OCI-LY1 (cell line): ENCODE data around the gene PTH2R.
"Not testable (repeated sequence)": the region's sequence is repeated elsewhere in the genome, so short reads cannot be mapped to it uniquely, and the experiment has no call there.

Experiments used
- H2AFZ ChIP-seq: fragments of 200-600 bp; sonication (generic), shearing (Covaris generic); 2 replicates; pipeline ENCODE4 v1.6.0; 2014; ENCODE audit warnings: antibody characterized with exemption, mild to moderate bottlenecking, low read length
- H3F3A ChIP-seq: fragments of 200-600 bp; sonication (generic), shearing (Covaris generic); 2 replicates; pipeline ENCODE4 v1.6.0; 2014; ENCODE audit warnings: mild to moderate bottlenecking, antibody characterized with exemption, low read length, moderate library complexity; ENCODE audit not compliant: insufficient read depth
- H3K27ac ChIP-seq: fragments of 200-600 bp; sonication (generic); 2 replicates; pipeline ENCODE4 v1.5.1; 2014; ENCODE audit warnings: low read length, mixed run types, mild to moderate bottlenecking, low read depth; ENCODE audit not compliant: poor library complexity, severe bottlenecking
- H3K27me3 ChIP-seq: fragments of 200-600 bp; sonication (generic); 2 replicates; pipeline ENCODE4 v1.6.0; 2014; ENCODE audit warnings: antibody characterized with exemption, mild to moderate bottlenecking, low read length, moderate library complexity; ENCODE audit not compliant: insufficient read depth
- H3K36me3 ChIP-seq: fragments of 200-600 bp; sonication (generic); 2 replicates; pipeline ENCODE4 v1.6.1; 2014; ENCODE audit warnings: mild to moderate bottlenecking, antibody characterized with exemption, low read length, moderate library complexity, mixed read lengths; ENCODE audit not compliant: insufficient read depth
- H3K4me1 ChIP-seq: fragments of 200-600 bp; sonication (generic); 2 replicates; pipeline ENCODE4 v1.5.1; 2014; ENCODE audit warnings: mild to moderate bottlenecking, low read length, moderate library complexity; ENCODE audit not compliant: insufficient read depth, severe bottlenecking
- H3K4me2 ChIP-seq: fragments of 200-600 bp; sonication (generic), shearing (Covaris generic); 2 replicates; pipeline ENCODE4 v1.6.1; 2014; ENCODE audit warnings: low read length
- H3K4me3 ChIP-seq: fragments of 200-600 bp; sonication (generic); 2 replicates; pipeline ENCODE4 v1.5.1; 2014; ENCODE audit warnings: low read length, low read depth, mild to moderate bottlenecking, mixed read lengths; ENCODE audit not compliant: poor library complexity, severe bottlenecking
- H3K79me2 ChIP-seq: fragments of 200-600 bp; shearing (Covaris generic); 2 replicates; pipeline ENCODE4 v1.6.1; 2016; ENCODE audit warnings: mixed run types, low read length, mixed read lengths; ENCODE audit not compliant: insufficient read depth
- H3K9ac ChIP-seq: fragments of 200-600 bp; sonication (generic), shearing (Covaris generic); 2 replicates; pipeline ENCODE4 v1.6.1; 2014; ENCODE audit warnings: mild to moderate bottlenecking, low read length, mixed read lengths
- H3K9me2 ChIP-seq: fragments of 200-600 bp; sonication (generic), shearing (Covaris generic); 2 replicates; pipeline ENCODE4 v1.6.1; 2014; ENCODE audit warnings: low read depth, mild to moderate bottlenecking, low read length, mixed read lengths
- H3K9me3 ChIP-seq: fragments of 200-600 bp; shearing (Covaris generic); 2 replicates; pipeline ENCODE4 v1.6.1; 2014; ENCODE audit warnings: low read length, mixed read lengths
- H4K20me1 ChIP-seq: fragments of 200-600 bp; sonication (generic), shearing (Covaris generic); 2 replicates; pipeline ENCODE4 v1.6.0; 2016; ENCODE audit warnings: mild to moderate bottlenecking, low read length; ENCODE audit not compliant: insufficient read depth
- CTCF ChIP-seq: fragments of 200-600 bp; sonication (generic), shearing (Covaris generic); IDR thresholded peaks from 2 replicates; pipeline ENCODE4 v1.5.1; 2017; ENCODE audit warnings: mild to moderate bottlenecking, antibody characterized with exemption, low read length, moderate library complexity, mixed read lengths
- EZH2 ChIP-seq: fragments of 200-600 bp; sonication (generic), shearing (Covaris generic); IDR thresholded peaks from 2 replicates; pipeline ENCODE4 v1.8.0; 2017; ENCODE audit warnings: borderline replicate concordance, mixed run types, mild to moderate bottlenecking, antibody characterized with exemption, low read length, moderate library complexity, mixed read lengths

The PTH2R gene

GRCh38 chr2:208479342-208479741 is 72.8 kb downstream of the PTH2R start:
- no peak for TF ChIP-seq EZH2
- no peak for TF ChIP-seq CTCF
- Histone ChIP-seq H3K9me3 (no peaks in the 10 kb centered on the region), H3K4me3 (no peak overlapping the region), H3F3A (no peaks in the 10 kb centered on the region), H3K4me2 (no peak overlapping the region), H3K4me1 (no peaks in the 10 kb centered on the region), H4K20me1 (no peaks in the 10 kb centered on the region), H3K27me3 (no peaks in the 10 kb centered on the region), H2AFZ (no peak overlapping the region), H3K36me3 (no peaks in the 10 kb centered on the region), H3K27ac (no peak overlapping the region), H3K9me2 (no peaks in the 10 kb centered on the region), H3K79me2 (no peaks in the 10 kb centered on the region), H3K9ac (no peak overlapping the region)

- not testable (repeated sequence) for H3K36me3 ChIP-seq, H3K27ac ChIP-seq, H3K9ac ChIP-seq, H3F3A ChIP-seq, H2AFZ ChIP-seq, H3K4me3 ChIP-seq, H3K9me3 ChIP-seq, H3K79me2 ChIP-seq, H3K4me2 ChIP-seq, H4K20me1 ChIP-seq, H3K9me2 ChIP-seq, H3K4me1 ChIP-seq, H3K27me3 ChIP-seq
These were observed 75.4 kb downstream of the PTH2R start for GRCh38 chr2:208481945-208482344.

- not testable (repeated sequence) for H2AFZ ChIP-seq, H3K27me3 ChIP-seq, H3K27ac ChIP-seq, H4K20me1 ChIP-seq, H3K4me3 ChIP-seq, H3K4me2 ChIP-seq, H3F3A ChIP-seq, H3K4me1 ChIP-seq, H3K9me3 ChIP-seq, H3K9me2 ChIP-seq, H3K79me2 ChIP-seq, H3K36me3 ChIP-seq, H3K9ac ChIP-seq
These were observed 75.9 kb downstream of the PTH2R start for GRCh38 chr2:208482453-208483015.

GRCh38 chr2:208485390-208485789 is 78.8 kb downstream of the PTH2R start:
- Histone ChIP-seq H3K27ac (no peak overlapping the region), H2AFZ (no peak overlapping the region), H4K20me1 (no peaks in the 10 kb centered on the region), H3K9me3 (no peaks in the 10 kb centered on the region), H3K4me2 (no peak overlapping the region), H3K9ac (no peak overlapping the region), H3K9me2 (no peaks in the 10 kb centered on the region), H3K36me3 (no peaks in the 10 kb centered on the region), H3K4me1 (no peaks in the 10 kb centered on the region), H3K4me3 (no peak overlapping the region), H3F3A (no peaks in the 10 kb centered on the region), H3K27me3 (no peaks in the 10 kb centered on the region), H3K79me2 (no peaks in the 10 kb centered on the region)
- no peak for TF ChIP-seq CTCF
